PC-9 (cell line): ENCODE data around the gene MSH3.

Source experiments
- CTCF ChIP-seq: fragments of 200-600 bp; sonication (generic); conservative IDR thresholded peaks from 2 replicates; pipeline ENCODE4 v1.6.1; 2017; ENCODE audit warnings: mixed run types, antibody characterized with exemption, mild to moderate bottlenecking, moderate library complexity
- EZH2 ChIP-seq: fragments of 200-600 bp; sonication (generic); IDR thresholded peaks from 2 replicates; pipeline ENCODE4 v1.8.0; 2017; ENCODE audit warnings: antibody characterized with exemption, low read depth

- no peak for TF ChIP-seq CTCF
- no peak for TF ChIP-seq EZH2
These were observed 50.8 kb downstream of the MSH3 start for GRCh38 chr5:80705216-80705769.
